ENCODE data around the gene EEF2KMT.

- peak; percentile 90 for TF ChIP-seq CTCF (CRISPR knock-in tag; IDR thresholded peaks at IDR 0.05)
- TF ChIP-seq FOXM1 (CRISPR knock-in tag; IDR thresholded peaks at IDR 0.05), result no peak
- peak; percentile 85 for TF ChIP-seq SMC3 (IDR thresholded peaks at IDR 0.05; ENCODE audit: low read length)
- TF ChIP-seq BCLAF1 (IDR thresholded peaks at IDR 0.05), result no peak
- TF ChIP-seq ARNTL (CRISPR knock-in tag; IDR thresholded peaks at IDR 0.05), result 0 out of 2 replicates have a peak, but pooled peaks have one; percentile 24
Observed at GRCh38 chr16:5042574-5043171, 54.9 kb downstream of the EEF2KMT start.
